22Rv1 (cell line): ENCODE data around the gene TDRD1.
A peak's percentile ranks its signal among the peaks of the same experiment; 100 is the strongest.

Experiments
- H3K27ac ChIP-seq: fragments of 450-650 bp; 2 replicates; pipeline ENCODE4 v1.5.1; 2017
- ZFX ChIP-seq: fragments of 450-650 bp; IDR thresholded peaks from 2 replicates; pipeline ENCODE4 v1.6.1; 2017; ENCODE audit warnings: antibody characterized with exemption, borderline replicate concordance
- TF ChIP-seq, protein P1 (sequence below): fragments of 450-650 bp; IDR thresholded peaks from 2 replicates; pipeline ENCODE4 v1.5.1; 2017; ENCODE audit warnings: mild to moderate bottlenecking

Gene TDRD1

DNA sequence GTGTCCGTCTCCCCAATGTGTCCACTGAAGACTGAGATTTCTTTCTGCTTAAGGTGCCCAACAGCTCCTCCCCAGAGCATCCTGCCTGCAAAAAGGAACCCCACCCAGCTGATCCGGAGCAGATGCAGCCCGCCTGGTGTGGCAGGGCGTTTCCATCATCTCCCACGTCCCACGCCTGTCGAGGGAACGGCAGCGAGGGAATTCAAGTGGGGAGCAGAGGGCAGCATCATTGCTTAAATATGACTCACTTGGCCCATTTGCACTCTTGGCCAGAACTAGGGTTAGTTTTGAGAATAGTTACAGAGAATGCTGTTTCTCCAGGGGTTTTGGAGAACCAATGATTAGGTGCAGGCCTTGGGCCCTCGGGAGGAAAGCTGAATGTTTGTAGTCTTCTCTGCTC lies 80.7 kb downstream of the TDRD1 start:
- TF ChIP-seq, protein P1, sequence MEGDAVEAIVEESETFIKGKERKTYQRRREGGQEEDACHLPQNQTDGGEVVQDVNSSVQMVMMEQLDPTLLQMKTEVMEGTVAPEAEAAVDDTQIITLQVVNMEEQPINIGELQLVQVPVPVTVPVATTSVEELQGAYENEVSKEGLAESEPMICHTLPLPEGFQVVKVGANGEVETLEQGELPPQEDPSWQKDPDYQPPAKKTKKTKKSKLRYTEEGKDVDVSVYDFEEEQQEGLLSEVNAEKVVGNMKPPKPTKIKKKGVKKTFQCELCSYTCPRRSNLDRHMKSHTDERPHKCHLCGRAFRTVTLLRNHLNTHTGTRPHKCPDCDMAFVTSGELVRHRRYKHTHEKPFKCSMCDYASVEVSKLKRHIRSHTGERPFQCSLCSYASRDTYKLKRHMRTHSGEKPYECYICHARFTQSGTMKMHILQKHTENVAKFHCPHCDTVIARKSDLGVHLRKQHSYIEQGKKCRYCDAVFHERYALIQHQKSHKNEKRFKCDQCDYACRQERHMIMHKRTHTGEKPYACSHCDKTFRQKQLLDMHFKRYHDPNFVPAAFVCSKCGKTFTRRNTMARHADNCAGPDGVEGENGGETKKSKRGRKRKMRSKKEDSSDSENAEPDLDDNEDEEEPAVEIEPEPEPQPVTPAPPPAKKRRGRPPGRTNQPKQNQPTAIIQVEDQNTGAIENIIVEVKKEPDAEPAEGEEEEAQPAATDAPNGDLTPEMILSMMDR = no peak
- TF ChIP-seq ZFX = no peak
- H3K27ac ChIP-seq = no peak overlapping the region

DNA sequence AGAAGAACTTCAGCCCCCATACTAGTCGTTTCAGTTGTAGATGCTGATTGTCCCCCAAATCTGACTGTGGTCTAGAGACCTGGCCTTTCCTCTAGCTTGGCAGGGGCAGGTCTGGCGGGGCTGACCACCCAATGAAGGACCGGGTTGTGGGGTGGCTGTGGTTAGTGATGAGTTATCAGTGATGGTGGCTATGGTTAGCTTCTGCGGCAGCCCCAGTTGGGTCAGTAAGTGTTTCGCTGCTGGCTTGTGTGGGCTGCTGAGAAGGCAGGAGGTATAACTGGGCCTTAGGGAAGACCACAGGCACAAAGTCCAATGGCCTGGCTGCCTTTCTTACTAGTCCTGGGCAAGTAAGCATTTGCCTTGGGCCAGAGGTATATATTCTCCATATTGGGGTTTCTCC lies 81.2 kb downstream of the TDRD1 start:
- TF ChIP-seq, protein P1 = no peak
- TF ChIP-seq ZFX = no peak
- H3K27ac ChIP-seq = no peak overlapping the region

DNA sequence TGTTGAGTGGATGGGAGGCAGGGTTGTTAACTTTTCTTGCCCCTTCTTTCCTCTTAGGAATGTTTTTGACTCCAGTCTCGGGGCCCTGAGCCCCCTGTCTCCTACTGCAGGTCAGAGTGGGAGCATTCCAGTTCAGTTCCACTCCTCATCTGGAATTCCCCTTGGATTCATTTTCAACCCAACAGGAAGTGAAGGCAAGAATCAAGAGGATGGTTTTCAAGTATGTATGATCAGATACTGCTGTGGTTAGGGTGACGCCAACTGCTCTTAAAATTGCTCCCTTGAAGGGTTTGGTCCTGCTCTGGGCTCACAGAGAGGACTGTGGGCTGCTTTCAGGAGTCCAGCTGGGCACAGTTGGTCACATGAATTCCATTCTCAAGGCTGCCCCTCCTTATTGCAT lies 81.9 kb downstream of the TDRD1 start:
- H3K27ac ChIP-seq = no peak overlapping the region
- TF ChIP-seq ZFX = no peak
- TF ChIP-seq, protein P1 = no peak

DNA sequence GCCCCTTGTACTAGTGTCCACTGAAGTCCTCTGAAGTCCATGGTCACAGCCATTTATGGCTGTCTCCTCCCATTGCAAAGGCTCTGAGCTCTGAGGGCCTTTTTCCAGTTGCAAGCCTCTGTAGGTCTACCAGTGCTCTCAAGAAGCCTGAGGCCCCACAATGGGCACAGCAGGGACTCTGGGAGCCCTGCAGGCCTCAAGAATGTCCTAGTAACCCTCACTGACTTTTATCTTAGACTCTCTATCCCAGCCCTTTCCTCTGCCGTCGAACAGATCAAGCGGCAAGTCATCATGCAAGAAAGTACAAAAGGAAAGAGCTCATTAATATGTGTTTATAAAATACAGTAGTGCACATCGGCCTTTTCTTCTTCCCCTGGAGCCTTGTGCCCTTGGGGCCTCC lies 83.3 kb downstream of the TDRD1 start:
- H3K27ac ChIP-seq = no peak overlapping the region
- no peak for TF ChIP-seq ZFX
- TF ChIP-seq, protein P1 = no peak

DNA sequence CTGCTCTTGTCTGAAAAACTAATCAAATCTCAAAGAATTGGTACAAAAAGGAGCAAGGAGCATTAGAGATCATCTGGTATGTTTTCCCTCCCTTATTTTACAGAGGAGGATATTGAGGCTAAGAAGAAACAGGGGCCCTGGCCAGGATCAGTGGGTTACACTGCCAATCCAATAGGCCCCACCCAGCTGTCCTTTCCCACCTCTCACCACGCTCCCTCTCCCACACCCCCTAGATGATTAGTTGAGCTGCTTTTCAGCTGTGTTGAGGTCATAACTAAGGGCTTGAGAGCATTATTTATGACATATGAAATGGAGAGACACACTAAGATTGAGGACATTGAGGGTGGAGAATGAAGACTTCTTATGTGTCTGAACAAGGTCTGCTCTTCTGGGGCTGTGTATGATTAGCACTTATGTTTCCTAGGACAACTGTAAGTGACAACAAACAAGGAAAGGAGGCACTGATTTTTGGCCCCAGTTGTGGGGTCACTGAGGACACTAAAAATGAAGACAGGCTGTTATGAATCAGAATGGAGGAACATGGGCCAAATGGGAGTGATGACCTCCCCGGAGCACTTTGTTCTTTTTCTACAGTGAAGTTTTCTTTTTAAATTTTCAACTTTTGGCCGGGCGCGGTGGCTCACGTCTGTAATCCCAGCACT lies 86.4 kb downstream of the TDRD1 start:
- no peak for TF ChIP-seq ZFX
- TF ChIP-seq, protein P1 = no peak
- no peak overlapping the region for H3K27ac ChIP-seq

DNA sequence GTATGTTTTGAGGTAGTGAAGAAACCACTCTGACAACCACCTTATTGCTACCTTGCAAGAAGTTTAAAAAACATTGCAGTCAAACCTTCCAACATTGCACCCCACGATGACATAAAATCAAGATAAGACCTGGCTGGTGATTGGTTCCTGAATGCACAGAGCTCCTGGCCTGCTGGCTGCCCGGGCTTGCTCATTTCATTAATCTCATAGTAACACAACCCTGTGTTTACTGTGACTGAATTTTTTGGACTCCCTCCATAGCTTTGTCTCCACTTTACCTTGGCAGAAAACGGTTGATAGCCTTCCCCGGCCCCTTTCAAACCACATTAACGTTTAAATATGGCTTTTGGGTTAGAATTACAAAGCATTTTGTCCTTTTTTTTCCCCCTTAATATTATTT lies 87.4 kb downstream of the TDRD1 start:
- no peak for TF ChIP-seq ZFX
- TF ChIP-seq, protein P1 = no peak

DNA sequence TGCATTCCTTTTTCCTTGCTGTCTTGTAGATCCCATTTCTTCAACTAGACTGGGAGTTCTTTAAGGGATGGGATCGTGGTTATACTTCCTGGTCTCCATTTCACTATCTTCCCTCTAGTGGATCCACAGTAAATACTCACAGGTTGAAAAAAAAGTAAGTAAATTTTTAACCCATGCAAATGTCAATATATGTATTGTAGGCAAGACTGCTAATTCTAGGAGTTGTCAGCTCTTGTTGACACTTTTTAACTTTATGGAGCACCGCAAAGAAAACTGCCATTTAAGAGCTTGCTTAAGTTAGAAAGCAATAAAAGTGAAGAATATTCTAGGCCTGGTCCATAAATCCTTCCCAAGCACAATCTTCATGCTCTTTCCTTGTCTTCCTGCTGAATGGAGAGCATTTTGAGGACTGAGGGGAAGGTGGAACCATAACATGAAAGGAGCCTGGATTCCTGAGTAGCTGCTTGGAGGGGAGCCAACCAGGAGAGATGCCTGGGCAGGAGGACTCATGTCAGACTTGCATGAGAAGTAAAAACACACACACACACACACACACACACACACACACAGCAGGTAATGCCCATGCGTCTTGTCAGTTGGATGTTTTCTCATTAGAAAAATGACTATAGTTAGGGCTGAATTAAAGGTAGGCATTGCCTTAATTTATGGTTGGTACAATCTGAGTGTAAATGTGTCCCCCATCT lies 92.1 kb downstream of the TDRD1 start:
- peak overlapping the region; percentile 35 for H3K27ac ChIP-seq
- TF ChIP-seq, protein P1 = 0 out of 2 replicates have a peak, but pooled peaks have one; percentile 8
- no peak for TF ChIP-seq ZFX

More for the DNA sequence above, 87.4 kb downstream of the TDRD1 start:
- H3K27ac ChIP-seq = 0 out of 2 replicates have a peak overlapping the region, but pooled peaks have one; percentile 1
